ENCODE data around the gene ENO1. TPM values are rescaled to one million over a fixed set of nuclear protein-coding genes. Genes with fewer than 3 reads are reported as not detected.

Gene ENO1
- total and polyA plus RNA-seq, 2 experiments from 2014 or later: 910 to 1,831 TPM

GRCh38 chr1:8925960-8926359, 47.5 kb upstream of the ENO1 start:
- Histone ChIP-seq H3K27ac (ENCODE audit: low read depth) (no peak overlapping the region), H3F3A (replicated peaks; ENCODE audit: low read depth) (no peaks in the 10 kb centered on the region), H3K4me1 (ENCODE audit: insufficient read depth) (no peaks in the 10 kb centered on the region), H3K36me3 (ENCODE audit: insufficient read depth) (no peaks in the 10 kb centered on the region), H3K4me3 (no peak overlapping the region), H3K27me3 (ENCODE audit: insufficient read depth) (no peaks in the 10 kb centered on the region), H3K79me2 (replicated peaks; ENCODE audit: insufficient read depth) (no peaks in the 10 kb centered on the region), H3K9me2 (ENCODE audit: insufficient read depth) (no peaks in the 10 kb centered on the region), H3K4me2 (no peak overlapping the region), H2AFZ (no peak overlapping the region), H4K20me1 (replicated peaks; ENCODE audit: insufficient read depth) (no peaks in the 10 kb centered on the region)
- no peak for TF ChIP-seq REST (IDR thresholded peaks at IDR 0.05; ENCODE audit: unreplicated experiment)
- no peak for TF ChIP-seq ETS1 (IDR thresholded peaks at IDR 0.05)
- TF ChIP-seq STAT1 (IDR thresholded peaks at IDR 0.05; ENCODE audit: unreplicated experiment): no peak
- TF ChIP-seq NANOG (IDR thresholded peaks at IDR 0.05; ENCODE audit: borderline replicate concordance): no peak
- no peak for TF ChIP-seq POLR2AphosphoS5 (IDR thresholded peaks at IDR 0.05; ENCODE audit: low read depth)
- no peak for TF ChIP-seq CREB1 (CRISPR knock-in tag; IDR thresholded peaks at IDR 0.05; ENCODE audit: low read depth)
- no peak for TF ChIP-seq ZNF331 (CRISPR knock-in tag; IDR thresholded peaks at IDR 0.05; ENCODE audit: low read depth)
- no peak for TF ChIP-seq EZH2 (IDR thresholded peaks at IDR 0.05; ENCODE audit: low read depth, unreplicated experiment)
- no peak for TF ChIP-seq ZNF114 (CRISPR knock-in tag; IDR thresholded peaks at IDR 0.05)
- no peak for TF ChIP-seq JUNB (IDR thresholded peaks at IDR 0.05; ENCODE audit: unreplicated experiment)
- TF ChIP-seq EZH2phosphoT487 (IDR thresholded peaks at IDR 0.05; ENCODE audit: unreplicated experiment): no peak
- Mint-ChIP-seq H3K4me1 (no peaks in the 10 kb centered on the region), H3K4me3 (no peak overlapping the region), H3K27me3 (ENCODE audit: insufficient read depth, low read depth, poor library complexity) (peaks cover 3% of the 10 kb centered on the region), H3K27ac (no peak overlapping the region), H3K9me3 (no peaks in the 10 kb centered on the region), H3K36me3 (ENCODE audit: low read depth) (no peaks in the 10 kb centered on the region)
- ATAC-seq: no peak
- DNase-seq (ENCODE audit: low spot score): no peak

- Histone ChIP-seq H3K4me3 (no peak overlapping the region), H3K4me2 (no peak overlapping the region), H3K79me2 (replicated peaks; ENCODE audit: insufficient read depth) (no peaks in the 10 kb centered on the region), H3K4me1 (ENCODE audit: insufficient read depth) (no peaks in the 10 kb centered on the region), H2AFZ (no peak overlapping the region), H4K20me1 (replicated peaks; ENCODE audit: insufficient read depth) (no peaks in the 10 kb centered on the region), H3F3A (replicated peaks; ENCODE audit: low read depth) (no peaks in the 10 kb centered on the region), H3K27me3 (ENCODE audit: insufficient read depth) (no peaks in the 10 kb centered on the region), H3K27ac (ENCODE audit: low read depth) (no peak overlapping the region), H3K9me2 (ENCODE audit: insufficient read depth) (no peaks in the 10 kb centered on the region), H3K36me3 (ENCODE audit: insufficient read depth) (no peaks in the 10 kb centered on the region)
- Mint-ChIP-seq H3K9me3 (no peaks in the 10 kb centered on the region), H3K4me1 (no peaks in the 10 kb centered on the region), H3K27ac (no peak overlapping the region), H3K27me3 (ENCODE audit: insufficient read depth, low read depth, poor library complexity) (peaks cover 5% of the 10 kb centered on the region), H3K4me3 (no peak overlapping the region), H3K36me3 (ENCODE audit: low read depth) (no peaks in the 10 kb centered on the region)
- no peak for DNase-seq (ENCODE audit: low spot score)
- ATAC-seq: no peak
- TF ChIP-seq POLR2AphosphoS5 (IDR thresholded peaks at IDR 0.05; ENCODE audit: low read depth): no peak
- TF ChIP-seq ZNF114 (CRISPR knock-in tag; IDR thresholded peaks at IDR 0.05): no peak
- TF ChIP-seq JUNB (IDR thresholded peaks at IDR 0.05; ENCODE audit: unreplicated experiment): no peak
- TF ChIP-seq ZNF331 (CRISPR knock-in tag; IDR thresholded peaks at IDR 0.05; ENCODE audit: low read depth): no peak
- no peak for TF ChIP-seq NANOG (IDR thresholded peaks at IDR 0.05; ENCODE audit: borderline replicate concordance)
- TF ChIP-seq ZNF462 (CRISPR knock-in tag; IDR thresholded peaks at IDR 0.05): no peak
- TF ChIP-seq CREB1 (CRISPR knock-in tag; IDR thresholded peaks at IDR 0.05; ENCODE audit: low read depth): no peak
Measured at GRCh38 chr1:8925406-8925805, 46.9 kb upstream of the ENO1 start.
